RWPE1 (cell line): ENCODE measurements around the gene SLIT1.

Source experiments
- CTCF ChIA-PET: fragments of 350-600 bp; sonication (Branson Sonifier 250); formaldehyde crosslinking; extraction: SDS; loops from one replicate; lab custom pipeline; 2021; lab: Yijun Ruan, JAX
- POLR2A ChIA-PET: fragments of 400-600 bp; formaldehyde crosslinking; extraction: SDS; loops from one replicate; lab custom pipeline; 2020; ENCODE audit warnings: antibody characterized with exemption; ENCODE audit not compliant: low non-redundant PET; lab: Yijun Ruan, JAX
- DNase-seq: peaks from one replicate; pipeline ENCODE4 v3.0.0; 2012; ENCODE audit warnings: low spot score
- H3K27ac ChIP-seq: fragments of 450-650 bp; 2 replicates; pipeline ENCODE4 v1.5.1; 2017
- TF ChIP-seq, protein P1 (sequence below): fragments of 450-650 bp; conservative IDR thresholded peaks from 2 replicates; pipeline ENCODE4 v1.5.1; 2017; ENCODE audit warnings: low read depth, mild to moderate bottlenecking

SLIT1 gene

DNA sequence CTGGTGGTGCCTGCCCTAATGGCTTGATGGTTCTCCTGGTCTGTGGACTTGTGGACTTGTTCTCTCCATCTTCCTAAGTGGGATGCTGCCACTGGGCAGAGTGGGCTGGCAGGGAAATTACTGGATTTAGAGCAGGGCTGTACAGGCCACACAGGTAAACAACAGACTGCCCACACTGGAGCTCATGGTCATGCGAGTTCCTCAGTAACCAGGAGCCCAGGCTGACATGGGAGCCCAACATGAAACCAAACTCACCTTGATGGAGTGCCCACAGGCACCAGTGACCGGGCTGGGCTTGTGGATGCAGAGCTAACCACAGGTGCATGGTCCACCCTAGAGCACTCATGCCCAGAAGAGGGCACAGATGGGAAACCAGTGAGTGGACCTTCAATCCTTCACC lies 116.7 kb downstream of the SLIT1 start:
- ChIA-PET POLR2A (no interaction called here), CTCF (no interaction called here)
- TF ChIP-seq, protein P1, sequence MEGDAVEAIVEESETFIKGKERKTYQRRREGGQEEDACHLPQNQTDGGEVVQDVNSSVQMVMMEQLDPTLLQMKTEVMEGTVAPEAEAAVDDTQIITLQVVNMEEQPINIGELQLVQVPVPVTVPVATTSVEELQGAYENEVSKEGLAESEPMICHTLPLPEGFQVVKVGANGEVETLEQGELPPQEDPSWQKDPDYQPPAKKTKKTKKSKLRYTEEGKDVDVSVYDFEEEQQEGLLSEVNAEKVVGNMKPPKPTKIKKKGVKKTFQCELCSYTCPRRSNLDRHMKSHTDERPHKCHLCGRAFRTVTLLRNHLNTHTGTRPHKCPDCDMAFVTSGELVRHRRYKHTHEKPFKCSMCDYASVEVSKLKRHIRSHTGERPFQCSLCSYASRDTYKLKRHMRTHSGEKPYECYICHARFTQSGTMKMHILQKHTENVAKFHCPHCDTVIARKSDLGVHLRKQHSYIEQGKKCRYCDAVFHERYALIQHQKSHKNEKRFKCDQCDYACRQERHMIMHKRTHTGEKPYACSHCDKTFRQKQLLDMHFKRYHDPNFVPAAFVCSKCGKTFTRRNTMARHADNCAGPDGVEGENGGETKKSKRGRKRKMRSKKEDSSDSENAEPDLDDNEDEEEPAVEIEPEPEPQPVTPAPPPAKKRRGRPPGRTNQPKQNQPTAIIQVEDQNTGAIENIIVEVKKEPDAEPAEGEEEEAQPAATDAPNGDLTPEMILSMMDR: no peak
- H3K27ac ChIP-seq: no peak overlapping the region
- no peak for DNase-seq

DNA sequence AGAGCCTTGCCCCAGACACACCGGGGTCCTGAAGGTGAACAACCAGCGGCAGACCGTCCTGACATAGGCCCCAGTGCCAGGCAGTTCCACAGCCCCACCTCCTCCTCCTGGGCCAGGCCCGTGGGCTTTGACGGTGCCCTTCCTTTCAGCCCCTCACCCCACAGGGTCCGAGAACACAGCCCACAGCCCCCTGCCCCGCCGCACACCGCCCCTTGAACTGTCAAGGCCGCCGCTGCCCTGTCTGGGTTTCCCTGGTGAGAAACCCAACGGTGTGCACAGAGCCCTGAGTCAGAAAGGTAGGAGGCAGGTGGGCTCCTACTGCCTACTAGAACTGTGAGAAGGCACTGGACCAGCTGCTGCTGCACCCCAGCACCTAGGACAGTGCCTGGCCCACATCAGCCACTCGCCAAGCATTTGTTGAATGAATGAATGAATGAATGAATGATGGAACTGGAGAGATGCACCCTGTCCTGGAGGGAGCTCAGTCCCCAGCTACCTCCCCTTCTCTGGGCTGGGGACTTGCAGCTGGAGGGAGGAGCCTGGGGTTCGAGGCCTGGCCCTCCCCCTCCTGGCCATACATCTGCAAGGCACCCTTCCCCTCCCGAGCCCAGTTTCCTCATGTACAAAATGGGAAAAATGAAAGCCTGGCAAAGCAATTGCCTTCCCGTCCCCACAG lies 117.9 kb downstream of the SLIT1 start:
- DNase-seq: no peak
- ChIA-PET POLR2A (no interaction called here), CTCF (interaction anchor here (0.7 to 1.1 kb wide), 2 partner anchors 14 to 30 kb away, joined by 3 to 4 read pairs; no protein-coding TSS in a partner anchor)
- TF ChIP-seq, protein P1: no peak
- H3K27ac ChIP-seq: no peak overlapping the region

DNA sequence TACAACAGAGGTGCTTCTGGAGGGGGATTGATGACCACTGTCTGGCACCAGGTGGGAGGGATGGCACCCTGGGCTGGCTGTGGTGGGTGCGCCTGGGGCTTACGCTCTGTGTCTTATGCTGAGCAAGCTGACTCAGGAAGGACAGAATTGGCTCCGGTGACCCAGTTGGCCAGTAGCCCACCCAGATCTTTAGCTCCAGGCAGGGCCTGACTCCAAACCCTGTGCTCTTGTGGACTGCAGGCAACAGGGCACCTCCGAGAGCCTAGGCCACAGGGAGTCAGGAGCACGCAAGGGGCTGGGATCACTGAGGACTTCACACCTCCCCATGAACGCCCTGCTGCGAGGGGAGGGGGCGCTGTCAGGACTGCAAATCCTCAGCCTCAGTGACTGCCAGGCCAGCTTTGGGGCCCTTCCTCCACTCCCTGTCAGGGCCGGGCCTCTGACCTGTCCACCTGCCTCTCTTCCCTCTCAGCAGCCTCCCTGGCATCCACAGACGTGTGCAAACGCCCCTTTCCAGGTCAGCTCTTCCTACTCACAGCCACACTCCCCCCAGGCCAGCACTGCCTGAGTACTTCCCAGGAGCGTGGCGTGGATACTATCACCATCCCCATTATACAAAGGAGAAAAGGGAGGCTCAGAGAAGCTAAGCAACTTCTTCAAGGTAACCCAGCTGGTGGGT lies 118.7 kb downstream of the SLIT1 start:
- TF ChIP-seq, protein P1: no peak
- POLR2A ChIA-PET: no interaction called here
- CTCF ChIA-PET: interaction anchor here (0.7 to 1.4 kb wide), 4 partner anchors 12 to 53 kb away, joined by 3 to 4 read pairs (median 4); no protein-coding TSS in a partner anchor
- no peak overlapping the region for H3K27ac ChIP-seq
- no peak for DNase-seq

DNA sequence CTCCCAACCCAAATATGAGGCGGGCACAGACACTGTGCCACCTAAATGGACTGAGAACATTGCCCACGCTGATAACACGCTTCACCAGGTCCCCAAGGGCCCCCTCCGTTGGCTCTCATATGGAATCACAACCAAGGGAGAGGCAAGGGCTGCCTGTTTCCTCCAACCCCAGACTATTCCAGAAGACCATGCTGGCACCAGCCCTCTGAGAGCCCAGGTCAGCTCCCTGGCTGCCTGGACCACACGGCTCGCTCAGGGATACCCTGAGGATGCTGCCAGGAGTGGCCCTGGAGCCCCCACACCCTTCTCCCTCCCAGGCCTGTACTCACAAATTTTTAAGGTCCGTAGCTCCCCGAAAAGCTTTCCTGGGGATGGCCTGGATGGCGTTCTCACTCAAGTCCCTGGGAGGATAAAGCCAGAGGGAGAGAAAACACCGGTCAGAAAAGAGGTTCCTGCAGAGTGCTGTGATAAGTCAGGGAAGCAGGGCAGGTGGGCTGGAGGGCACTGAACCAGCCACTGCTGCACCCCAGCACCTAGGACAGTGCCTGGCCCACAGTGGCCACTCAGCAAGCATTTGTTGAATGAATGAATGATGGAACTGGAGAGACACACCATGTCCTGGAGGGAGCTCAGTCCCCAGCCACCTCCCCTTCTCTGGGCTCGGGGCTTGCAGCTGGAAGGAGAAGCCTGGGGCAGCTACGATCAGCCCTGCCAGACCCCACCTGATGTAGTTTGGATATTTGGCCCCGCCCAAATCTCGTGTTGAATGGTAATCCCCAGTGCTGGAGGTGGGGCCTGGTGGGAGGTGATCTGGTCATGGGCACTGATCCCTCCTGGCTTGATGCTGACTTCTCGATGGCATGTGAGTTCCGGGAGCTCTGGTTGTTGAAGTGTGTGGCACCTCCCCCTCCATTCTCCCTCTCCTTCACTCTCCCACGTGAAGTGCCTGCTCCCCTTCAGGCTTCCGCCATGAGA lies 119.8 kb downstream of the SLIT1 start:
- POLR2A ChIA-PET: no interaction called here
- TF ChIP-seq, protein P1: no peak
- no peak for DNase-seq
- no peak overlapping the region for H3K27ac ChIP-seq
- CTCF ChIA-PET: interaction anchor here (0.9 to 1.4 kb wide), 3 partner anchors 11 to 54 kb away, joined by 3 to 4 read pairs (median 3); no protein-coding TSS in a partner anchor

DNA sequence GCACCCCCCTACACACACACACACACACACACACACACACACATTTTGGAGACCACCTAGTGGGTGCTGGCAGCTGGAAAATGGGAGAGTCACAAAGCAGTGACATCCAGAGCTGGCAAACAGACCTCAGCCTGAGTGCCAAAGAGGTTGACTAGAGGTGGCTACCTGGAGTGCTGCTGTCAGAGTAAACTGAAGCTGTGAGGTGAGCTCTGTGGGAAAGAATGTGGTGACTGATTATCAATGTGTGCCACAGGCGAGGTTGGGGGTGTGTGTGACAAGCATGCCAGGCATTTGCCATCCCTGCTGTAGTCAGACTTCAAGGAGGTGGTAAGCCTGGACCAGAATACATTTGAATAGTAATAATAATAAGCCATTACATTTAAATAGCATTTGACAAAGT lies 120.6 kb downstream of the SLIT1 start:
- DNase-seq: peak; percentile 60
- CTCF ChIA-PET: no interaction called here
- TF ChIP-seq, protein P1: no peak
- POLR2A ChIA-PET: no interaction called here
- no peak overlapping the region for H3K27ac ChIP-seq
